SH-SY5Y (cell line): ENCODE measurements around the gene EFCAB8.

Experiments
- GATA2 ChIP-seq: IDR thresholded peaks from 2 replicates; pipeline ENCODE4 v1.6.1; 2011; ENCODE audit warnings: mild to moderate bottlenecking, low read depth, low read length
- GATA3 ChIP-seq: IDR thresholded peaks from 2 replicates; pipeline ENCODE4 v1.6.1; 2011; ENCODE audit warnings: low read depth, mild to moderate bottlenecking, low read length, moderate library complexity

DNA sequence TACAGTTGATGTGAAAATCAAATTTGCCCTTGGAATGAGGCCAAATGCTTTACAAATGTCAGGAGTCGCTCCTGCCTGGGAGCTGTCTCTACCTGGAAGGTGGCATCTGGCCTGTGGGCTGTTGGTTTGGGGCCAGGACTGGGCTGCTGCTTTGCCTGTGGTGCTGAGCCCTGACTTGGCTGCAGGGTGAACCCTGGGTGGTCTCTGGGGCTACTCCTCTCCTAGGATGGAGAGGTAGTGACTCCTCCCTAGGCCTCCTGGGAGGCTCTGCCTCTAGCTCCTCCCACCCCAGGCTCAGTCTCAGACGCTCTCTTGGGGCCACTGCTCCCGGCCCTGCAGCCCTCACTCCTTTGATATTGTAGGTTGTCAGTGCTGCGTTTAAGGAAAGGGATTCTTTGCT lies 47.5 kb downstream of the EFCAB8 start:
- TF ChIP-seq GATA2 (no peak), GATA3 (no peak)
